Endodermal cell (in vitro differentiated cells): ENCODE results near the gene ELANE. TPM values are rescaled to one million over a fixed set of nuclear protein-coding genes. Genes with fewer than 3 reads are reported as not detected.
A peak's percentile ranks its signal among the peaks of the same experiment; 100 is the strongest.

Experiments used
- DNase-seq: peaks from one replicate; pipeline ENCODE4 v3.0.0-alpha.2; 2017
- H3K27ac ChIP-seq: 2 replicates; pipeline ENCODE4 v1.5.1; 2013; ENCODE audit warnings: mild to moderate bottlenecking, low read depth, low read length, moderate library complexity
- H3K27me3 ChIP-seq: 2 replicates; pipeline ENCODE4 v1.6.1; 2013; ENCODE audit warnings: mild to moderate bottlenecking, low read length, moderate library complexity; ENCODE audit not compliant: insufficient read depth, control insufficient read depth, poor library complexity, severe bottlenecking
- H3K36me3 ChIP-seq: 2 replicates; pipeline ENCODE4 v1.7.0; 2013; ENCODE audit warnings: mild to moderate bottlenecking, low read length, moderate library complexity; ENCODE audit not compliant: control insufficient read depth, insufficient read depth
- H3K4me1 ChIP-seq: one replicate; pipeline ENCODE4 v1.7.0; 2013; ENCODE audit warnings: low read length; ENCODE audit not compliant: control insufficient read depth, insufficient read depth
- H3K4me3 ChIP-seq: 2 replicates; pipeline ENCODE4 v1.5.1; 2013; ENCODE audit warnings: mild to moderate bottlenecking, low read length, moderate library complexity
- H3K9ac ChIP-seq: 2 replicates; pipeline ENCODE4 v1.6.1; 2013; ENCODE audit warnings: mild to moderate bottlenecking, low read length, moderate library complexity; ENCODE audit not compliant: poor library complexity, severe bottlenecking; ENCODE audit errors: extremely low read depth
- H3K9me3 ChIP-seq: 2 replicates; pipeline ENCODE4 v1.6.1; 2013; ENCODE audit warnings: mild to moderate bottlenecking, low read length, moderate library complexity; ENCODE audit not compliant: control insufficient read depth
- H3K27ac Mint-ChIP-seq: 2 replicates; pipeline ENCODE4 v1.8.0; 2020; ENCODE audit warnings: mixed read lengths
- H3K27me3 Mint-ChIP-seq: 2 replicates; pipeline ENCODE4 v1.8.0; 2021; ENCODE audit warnings: mild to moderate bottlenecking, mixed read lengths; ENCODE audit not compliant: insufficient read depth
- H3K36me3 Mint-ChIP-seq: 2 replicates; pipeline ENCODE4 v1.8.0; 2020; ENCODE audit warnings: low read depth, mixed read lengths
- H3K4me1 Mint-ChIP-seq: 2 replicates; pipeline ENCODE4 v1.8.0; 2020; ENCODE audit warnings: mixed read lengths
- H3K4me3 Mint-ChIP-seq: 2 replicates; pipeline ENCODE4 v1.8.0; 2020; ENCODE audit warnings: mild to moderate bottlenecking, moderate library complexity, mixed read lengths
- H3K9me3 Mint-ChIP-seq: 2 replicates; pipeline ENCODE4 v1.8.0; 2020; ENCODE audit warnings: mild to moderate bottlenecking, mixed read lengths
- WGBS, 2 experiments: methylation state at CpG; one replicate each; pipeline versions ENCODE4 v1.1.5 to v1.1.7; 2013; ENCODE audit warnings: missing lambda C conversion rate in 2 of 2, mixed read lengths in 1 of 2; ENCODE audit not compliant: insufficient coverage in 1 of 2, insufficient read length in 1 of 2; 5-methylcytosine and 5-hydroxymethylcytosine counted together
- total RNA-seq, 2 donors: library from RNA; stranded (reverse); fragmentation: NEBNext Ultra II Directional in 1 of 2; extraction: Animal tissue kit (Norgen Biotek cat#: 25700) in 1 of 2; gene quantifications; 2 replicates in 1 of 2; 3 replicates in 1 of 2; pipeline ENCODE4 v1.2.1, GENCODE V29; 2021
- TF ChIP-seq, protein P1 (sequence below): fragments of 200-600 bp; sonication (generic); conservative IDR thresholded peaks from 2 replicates; pipeline ENCODE4 v1.5.0; 2021; ENCODE audit warnings: antibody characterized with exemption, mild to moderate bottlenecking

Gene ELANE
- total RNA-seq, 2 donors from 2014 or later = not detected

DNA sequence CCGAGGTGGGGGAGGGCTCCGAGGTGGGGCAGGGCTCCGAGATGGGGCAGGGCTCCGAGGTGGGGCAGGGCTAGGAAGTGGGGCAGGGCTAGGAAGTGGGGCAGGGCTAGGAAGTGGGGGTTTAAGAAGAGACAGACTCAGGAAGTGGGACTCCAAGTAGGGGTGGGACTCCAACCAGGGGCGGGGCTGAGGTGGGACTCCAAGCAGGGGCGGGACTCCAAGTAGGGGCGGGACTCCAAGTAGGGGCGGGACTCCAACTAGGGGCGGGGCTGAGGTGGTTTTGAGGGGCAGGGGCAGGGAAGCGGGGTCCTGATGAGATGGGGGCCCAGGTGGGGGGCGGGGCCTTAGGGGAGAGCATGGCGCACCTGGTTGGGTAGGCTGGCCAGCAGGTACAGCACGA, 21.0 kb downstream of the ELANE start:
- no peak overlapping the region for H3K4me3 Mint-ChIP-seq
- no peak overlapping the region for H3K27ac Mint-ChIP-seq
- TF ChIP-seq, protein P1, sequence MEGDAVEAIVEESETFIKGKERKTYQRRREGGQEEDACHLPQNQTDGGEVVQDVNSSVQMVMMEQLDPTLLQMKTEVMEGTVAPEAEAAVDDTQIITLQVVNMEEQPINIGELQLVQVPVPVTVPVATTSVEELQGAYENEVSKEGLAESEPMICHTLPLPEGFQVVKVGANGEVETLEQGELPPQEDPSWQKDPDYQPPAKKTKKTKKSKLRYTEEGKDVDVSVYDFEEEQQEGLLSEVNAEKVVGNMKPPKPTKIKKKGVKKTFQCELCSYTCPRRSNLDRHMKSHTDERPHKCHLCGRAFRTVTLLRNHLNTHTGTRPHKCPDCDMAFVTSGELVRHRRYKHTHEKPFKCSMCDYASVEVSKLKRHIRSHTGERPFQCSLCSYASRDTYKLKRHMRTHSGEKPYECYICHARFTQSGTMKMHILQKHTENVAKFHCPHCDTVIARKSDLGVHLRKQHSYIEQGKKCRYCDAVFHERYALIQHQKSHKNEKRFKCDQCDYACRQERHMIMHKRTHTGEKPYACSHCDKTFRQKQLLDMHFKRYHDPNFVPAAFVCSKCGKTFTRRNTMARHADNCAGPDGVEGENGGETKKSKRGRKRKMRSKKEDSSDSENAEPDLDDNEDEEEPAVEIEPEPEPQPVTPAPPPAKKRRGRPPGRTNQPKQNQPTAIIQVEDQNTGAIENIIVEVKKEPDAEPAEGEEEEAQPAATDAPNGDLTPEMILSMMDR = no peak
- H3K36me3 Mint-ChIP-seq = peaks cover 39% of the 10 kb centered on the region
- H3K4me3 ChIP-seq = no peak overlapping the region
- WGBS, 2 experiments = 93 to 97% methylated on average over 7 to 9 of the region's 13 CpGs
- peaks cover 23% of the 10 kb centered on the region for H3K36me3 ChIP-seq
- H3K27ac ChIP-seq = no peak overlapping the region
- H3K9me3 ChIP-seq = no peaks in the 10 kb centered on the region
- H3K9me3 Mint-ChIP-seq = peaks cover 5% of the 10 kb centered on the region
- no peaks in the 10 kb centered on the region for H3K4me1 Mint-ChIP-seq
- no peaks in the 10 kb centered on the region for H3K27me3 ChIP-seq
- H3K27me3 Mint-ChIP-seq = no peaks in the 10 kb centered on the region
- no peaks in the 10 kb centered on the region for H3K4me1 ChIP-seq
- DNase-seq = peak; percentile 82
- H3K9ac ChIP-seq = no peak overlapping the region

DNA sequence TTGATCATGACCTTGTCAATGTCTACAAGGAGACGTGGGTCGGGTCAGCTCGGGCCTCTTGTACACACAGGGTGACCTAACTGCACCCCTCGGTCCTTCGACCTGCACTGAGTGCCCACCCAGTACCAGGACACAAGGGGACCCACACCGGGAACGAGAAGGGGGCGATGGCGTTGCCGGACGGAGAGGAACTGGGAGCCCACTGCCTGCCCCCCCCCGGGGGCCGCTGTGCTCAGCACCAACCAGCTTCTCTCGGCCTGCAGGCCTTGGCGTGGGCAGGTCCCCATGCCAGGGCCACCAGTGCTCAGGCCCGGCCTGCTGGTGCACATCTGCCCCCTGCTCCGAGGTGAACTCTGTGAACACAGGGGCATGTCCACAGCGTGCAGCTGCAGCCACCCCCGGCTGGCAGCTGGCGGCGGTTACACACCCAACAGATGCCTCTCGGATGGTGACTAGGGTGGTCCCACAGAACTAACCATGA, 21.5 kb downstream of the ELANE start:
- Histone ChIP-seq H3K4me3 (no peak overlapping the region), H3K36me3 (peaks cover 22% of the 10 kb centered on the region), H3K4me1 (no peaks in the 10 kb centered on the region), H3K27me3 (no peaks in the 10 kb centered on the region), H3K9me3 (no peaks in the 10 kb centered on the region), H3K9ac (no peak overlapping the region), H3K27ac (no peak overlapping the region)
- Mint-ChIP-seq H3K27me3 (no peaks in the 10 kb centered on the region), H3K27ac (no peak overlapping the region), H3K4me3 (no peak overlapping the region), H3K36me3 (peaks cover 36% of the 10 kb centered on the region), H3K9me3 (peaks cover 5% of the 10 kb centered on the region), H3K4me1 (no peaks in the 10 kb centered on the region)
- TF ChIP-seq, protein P1 = no peak
- 95 to 99% methylated on average over 8 to 22 of the region's 22 CpGs for WGBS, 2 experiments
- DNase-seq = no peak

DNA sequence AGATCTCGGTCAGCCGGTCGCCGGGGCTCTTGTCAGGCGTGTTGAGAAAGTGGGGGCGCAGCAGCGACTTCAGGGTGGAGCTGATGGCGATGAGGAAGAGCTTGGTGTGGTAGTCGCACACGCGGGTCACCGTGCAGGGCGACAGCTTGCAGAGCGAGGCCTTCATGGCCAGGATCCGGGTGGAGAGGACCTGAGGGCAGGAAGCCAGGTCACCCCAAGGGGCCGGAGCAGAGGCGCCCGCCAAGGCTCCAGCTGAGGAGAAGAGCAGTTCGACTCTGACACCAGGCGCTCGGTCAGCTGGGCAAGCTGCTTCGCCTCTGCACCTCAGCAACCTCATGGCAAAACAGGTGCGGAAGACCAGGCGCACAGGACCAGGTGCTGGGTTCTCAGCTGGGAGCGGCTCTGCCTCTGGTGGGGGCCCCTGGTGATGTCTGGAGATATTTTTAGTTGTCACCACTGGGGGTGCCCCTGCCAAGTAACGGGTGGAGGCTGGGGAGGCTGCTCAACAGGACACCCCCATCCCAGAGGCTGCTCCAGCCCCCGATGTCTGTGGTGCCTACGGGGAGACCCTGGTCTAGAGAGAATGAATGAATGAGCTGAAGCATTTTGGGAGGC, 23.3 kb downstream of the ELANE start:
- H3K27me3 ChIP-seq = no peaks in the 10 kb centered on the region
- Mint-ChIP-seq H3K9me3 (peaks cover 5% of the 10 kb centered on the region), H3K4me3 (no peak overlapping the region), H3K36me3 (peaks cover 27% of the 10 kb centered on the region), H3K4me1 (no peaks in the 10 kb centered on the region), H3K27ac (no peak overlapping the region), H3K27me3 (no peaks in the 10 kb centered on the region)
- H3K36me3 ChIP-seq = peaks cover 17% of the 10 kb centered on the region
- peak; percentile 40 for DNase-seq
- no peaks in the 10 kb centered on the region for H3K9me3 ChIP-seq
- WGBS, 2 experiments = 97 to 98% methylated on average over 19 to 28 of the region's 28 CpGs
- TF ChIP-seq, protein P1 = no peak
- H3K4me3 ChIP-seq = no peak overlapping the region
- no peaks in the 10 kb centered on the region for H3K4me1 ChIP-seq
- H3K27ac ChIP-seq = no peak overlapping the region
- no peak overlapping the region for H3K9ac ChIP-seq
